Activated CD4-positive, alpha-beta T cell treated with anti-CD3 and anti-CD28 coated beads, Interleukin-2, amount 50 U/mL, for 48 hours (primary cell): ENCODE results near the gene SLC7A6OS.
"Not testable (repeated sequence)": the region's sequence is repeated elsewhere in the genome, so short reads cannot be mapped to it uniquely, and the experiment has no call there.

Experiments
- DNase-seq, 2 experiments: peaks; one replicate each; pipeline ENCODE4 v3.0.0-alpha.2; 2020

SLC7A6OS gene

GRCh38 chr16:68297908-68298307 lies 12.8 kb downstream of the SLC7A6OS start:
- no peak for DNase-seq

- DNase-seq = no peak
These were observed 14.1 kb downstream of the SLC7A6OS start for GRCh38 chr16:68296693-68297092.

DNA sequence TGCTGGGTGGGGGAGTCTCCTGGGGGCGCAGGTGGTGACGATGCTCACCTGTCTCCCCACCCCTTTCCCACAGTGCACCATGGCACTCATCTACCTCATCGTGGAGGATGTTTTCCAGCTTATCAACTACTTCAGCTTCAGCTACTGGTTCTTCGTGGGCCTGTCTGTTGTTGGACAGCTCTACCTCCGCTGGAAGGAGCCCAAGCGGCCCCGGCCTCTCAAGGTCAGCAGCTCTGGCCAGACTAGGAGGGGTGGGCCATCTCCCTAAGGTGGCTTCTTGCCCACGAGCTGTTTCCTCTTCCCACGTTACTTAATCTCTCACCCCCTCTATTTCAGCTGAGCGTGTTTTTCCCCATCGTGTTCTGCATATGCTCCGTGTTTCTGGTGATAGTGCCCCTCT lies 14.5 kb downstream of the SLC7A6OS start:
- DNase-seq = no peak

- DNase-seq = no peak
These were observed 18.3 kb downstream of the SLC7A6OS start for GRCh38 chr16:68292425-68292824.

DNA sequence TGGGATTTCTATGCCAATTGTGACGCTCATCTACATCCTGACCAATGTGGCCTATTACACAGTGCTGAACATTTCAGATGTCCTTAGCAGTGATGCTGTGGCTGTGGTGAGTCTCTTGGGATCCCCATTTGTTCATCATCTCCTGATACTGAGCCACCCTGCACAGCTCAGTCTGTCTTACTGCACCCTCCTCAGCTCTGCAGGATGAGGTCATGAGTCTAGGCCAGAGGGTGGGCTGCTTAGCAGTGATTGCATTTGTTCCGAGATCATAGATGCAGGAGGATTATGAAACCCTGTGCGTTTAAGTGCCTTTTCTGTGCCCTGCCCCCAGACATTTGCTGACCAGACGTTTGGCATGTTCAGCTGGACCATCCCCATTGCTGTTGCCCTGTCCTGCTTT lies 19.5 kb downstream of the SLC7A6OS start:
- no peak for DNase-seq

- no peak for DNase-seq
These were observed 20.3 kb downstream of the SLC7A6OS start for GRCh38 chr16:68290450-68290849.

- peak; percentile 70 to 76 for DNase-seq
These were observed 21.0 kb downstream of the SLC7A6OS start for GRCh38 chr16:68289621-68290329.

- DNase-seq = no peak
These were observed 21.5 kb downstream of the SLC7A6OS start for GRCh38 chr16:68289202-68289601.

- not testable (repeated sequence) for DNase-seq
These were observed 21.9 kb downstream of the SLC7A6OS start for GRCh38 chr16:68288796-68289195.

- DNase-seq = no peak
These were observed 22.5 kb downstream of the SLC7A6OS start for GRCh38 chr16:68288252-68288650.

GRCh38 chr16:68287276-68288251 lies 23.2 kb downstream of the SLC7A6OS start:
- peak in 1 of 2 experiments; percentile 37 for DNase-seq

- no peak for DNase-seq
These were observed 24.3 kb downstream of the SLC7A6OS start for GRCh38 chr16:68286153-68287074.

DNA sequence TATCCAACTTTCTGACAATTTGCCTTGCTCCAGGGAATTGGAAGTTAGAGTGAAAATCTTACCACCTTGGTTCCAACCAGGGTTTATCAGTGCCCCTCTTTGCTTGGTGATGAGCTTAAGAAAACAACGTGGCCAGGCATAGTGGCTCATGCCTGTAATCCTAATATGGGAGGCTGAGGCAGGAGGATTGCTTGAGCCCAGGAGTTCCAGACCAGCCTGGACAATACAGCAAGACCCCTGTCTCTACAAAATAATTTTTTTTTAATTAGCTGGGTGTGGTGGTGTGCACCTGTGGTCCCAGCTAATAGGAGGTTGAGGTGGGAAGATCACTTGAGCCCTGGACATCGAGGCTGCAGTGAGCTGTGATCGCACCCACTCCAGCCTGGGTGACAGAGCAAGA lies 25.1 kb downstream of the SLC7A6OS start:
- no peak for DNase-seq

- no peak for DNase-seq
These were observed 25.9 kb downstream of the SLC7A6OS start for GRCh38 chr16:68284847-68285246.

GRCh38 chr16:68283801-68284598 lies 26.7 kb downstream of the SLC7A6OS start:
- no peak for DNase-seq

GRCh38 chr16:68283346-68283745 lies 27.4 kb downstream of the SLC7A6OS start:
- DNase-seq = no peak

DNA sequence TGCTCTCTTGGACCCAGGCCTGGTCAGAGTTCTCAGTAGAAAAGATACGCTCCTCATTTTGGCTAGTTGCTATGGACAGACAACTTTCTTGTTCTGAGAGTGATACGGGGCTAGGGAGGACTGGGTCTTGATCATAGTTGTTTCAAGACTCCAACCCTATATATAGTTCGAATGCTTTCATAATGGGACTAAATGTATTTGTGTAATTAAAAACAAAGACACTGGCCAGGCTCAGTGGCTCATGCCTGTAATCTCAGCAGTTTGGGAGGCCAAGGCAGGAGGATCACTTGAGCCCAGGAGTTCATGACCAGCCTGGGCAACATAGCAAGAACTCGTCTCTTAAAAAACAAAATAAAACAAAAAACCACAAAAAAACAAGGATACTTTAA lies 28.7 kb downstream of the SLC7A6OS start:
- DNase-seq = no peak

- no peak for DNase-seq
These were observed 29.2 kb downstream of the SLC7A6OS start for GRCh38 chr16:68281368-68282063.

- no peak for DNase-seq
These were observed 30.8 kb downstream of the SLC7A6OS start for GRCh38 chr16:68279726-68280558.

GRCh38 chr16:68276223-68276622 lies 34.5 kb downstream of the SLC7A6OS start:
- DNase-seq = no peak
